ENCODE results near the gene PPOX.
A peak's percentile ranks its signal among the peaks of the same experiment; 100 is the strongest.

DNA sequence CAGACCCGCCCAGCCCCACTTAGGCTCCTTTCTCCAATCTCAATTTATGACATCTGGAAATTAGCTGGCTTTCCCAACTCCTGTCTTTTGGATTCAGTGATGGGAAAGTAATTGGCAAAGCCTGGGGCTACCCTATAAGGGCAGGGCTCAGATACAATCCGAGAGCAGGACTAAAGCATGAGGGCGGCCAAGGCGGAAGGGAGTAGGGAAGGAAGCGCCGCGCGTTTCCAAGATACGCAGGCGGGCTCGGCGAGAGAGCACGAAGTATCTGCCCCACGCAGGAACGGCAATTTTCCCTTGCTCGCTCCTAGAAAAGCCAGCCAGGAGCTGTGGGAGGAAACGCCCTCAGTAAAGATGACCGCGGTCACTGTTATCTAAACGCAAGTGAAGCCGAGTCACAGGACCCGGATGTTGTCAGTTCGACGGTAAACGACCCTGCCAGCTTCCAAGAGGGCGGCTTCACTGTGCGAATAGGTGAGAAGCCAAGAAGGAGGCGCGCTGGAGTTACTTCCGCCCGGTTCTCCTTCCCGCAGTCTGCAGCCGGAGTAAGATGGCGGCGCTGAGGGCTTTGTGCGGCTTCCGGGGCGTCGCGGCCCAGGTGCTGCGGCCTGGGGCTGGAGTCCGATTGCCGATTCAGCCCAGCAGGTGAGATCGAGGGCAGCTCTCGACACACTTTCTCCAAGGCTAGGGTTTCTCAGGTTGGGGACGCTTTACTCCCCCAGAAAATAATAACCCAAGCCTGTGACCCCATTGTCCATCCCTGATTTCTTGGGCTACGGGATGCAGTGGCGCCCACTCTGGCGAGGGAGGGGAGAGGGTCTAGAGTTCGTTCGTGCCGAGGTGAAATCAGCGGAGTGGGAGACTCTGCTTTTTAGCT is 35.8 kb downstream of the PPOX start, which contains the start of gene NDUFS2:
- TF ChIP-seq POLR2A (IDR thresholded peaks at IDR 0.05): peak in 1 of 2 donors; percentile 45
- TF ChIP-seq CTCF (IDR thresholded peaks at IDR 0.05): no peak
